Neural cell (in vitro differentiated cells): ENCODE results near the gene ARHGEF1.

ENCODE experiments used
- EP300 ChIP-seq: fragments of 450-650 bp; conservative IDR thresholded peaks from 2 replicates; pipeline ENCODE4 v1.6.1; 2014; ENCODE audit warnings: antibody characterized with exemption, mild to moderate bottlenecking, moderate library complexity; ENCODE audit not compliant: poor library complexity, severe bottlenecking
- EZH2 ChIP-seq: fragments of 200-600, 300-800 bp; shearing (Covaris generic), sonication (generic); IDR thresholded peaks from 2 replicates; pipeline ENCODE4 v1.6.1; 2014; ENCODE audit warnings: antibody characterized with exemption, low read length, borderline replicate concordance, mild to moderate bottlenecking; ENCODE audit not compliant: insufficient read depth, poor library complexity, severe bottlenecking
- TAF1 ChIP-seq: IDR thresholded peaks from 2 replicates; pipeline ENCODE4 v1.6.1; 2012; ENCODE audit warnings: low read depth
- TF ChIP-seq, protein P1 (sequence below): IDR thresholded peaks from 2 replicates; pipeline ENCODE4 v1.6.1; 2012; ENCODE audit warnings: borderline replicate concordance
- TF ChIP-seq, protein P2 (sequence below): fragments of 450-650 bp; IDR thresholded peaks from 2 replicates; pipeline ENCODE4 v1.5.1; 2014; ENCODE audit warnings: antibody characterized with exemption, mild to moderate bottlenecking, moderate library complexity; ENCODE audit not compliant: poor library complexity, severe bottlenecking

DNA sequence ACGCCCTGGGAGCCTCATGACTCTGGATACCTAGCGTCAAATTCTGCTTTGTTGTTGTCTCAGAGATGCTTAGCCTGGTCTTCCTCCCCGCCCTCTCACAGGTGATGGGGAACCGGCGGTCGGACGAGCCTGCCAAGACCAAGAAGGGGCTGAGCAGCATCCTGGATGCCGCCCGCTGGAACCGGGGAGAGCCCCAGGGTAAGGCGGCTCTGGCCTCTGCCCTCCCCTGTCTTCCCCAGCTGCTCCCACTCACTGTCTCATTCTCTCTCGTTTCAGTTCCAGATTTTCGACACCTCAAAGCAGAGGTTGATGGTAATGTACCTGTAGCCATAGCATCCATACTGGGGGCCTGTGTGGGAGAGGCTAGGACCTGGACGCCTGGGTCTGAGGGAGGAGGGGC is 11.4 kb downstream of the ARHGEF1 start:
- TF ChIP-seq, protein P1, sequence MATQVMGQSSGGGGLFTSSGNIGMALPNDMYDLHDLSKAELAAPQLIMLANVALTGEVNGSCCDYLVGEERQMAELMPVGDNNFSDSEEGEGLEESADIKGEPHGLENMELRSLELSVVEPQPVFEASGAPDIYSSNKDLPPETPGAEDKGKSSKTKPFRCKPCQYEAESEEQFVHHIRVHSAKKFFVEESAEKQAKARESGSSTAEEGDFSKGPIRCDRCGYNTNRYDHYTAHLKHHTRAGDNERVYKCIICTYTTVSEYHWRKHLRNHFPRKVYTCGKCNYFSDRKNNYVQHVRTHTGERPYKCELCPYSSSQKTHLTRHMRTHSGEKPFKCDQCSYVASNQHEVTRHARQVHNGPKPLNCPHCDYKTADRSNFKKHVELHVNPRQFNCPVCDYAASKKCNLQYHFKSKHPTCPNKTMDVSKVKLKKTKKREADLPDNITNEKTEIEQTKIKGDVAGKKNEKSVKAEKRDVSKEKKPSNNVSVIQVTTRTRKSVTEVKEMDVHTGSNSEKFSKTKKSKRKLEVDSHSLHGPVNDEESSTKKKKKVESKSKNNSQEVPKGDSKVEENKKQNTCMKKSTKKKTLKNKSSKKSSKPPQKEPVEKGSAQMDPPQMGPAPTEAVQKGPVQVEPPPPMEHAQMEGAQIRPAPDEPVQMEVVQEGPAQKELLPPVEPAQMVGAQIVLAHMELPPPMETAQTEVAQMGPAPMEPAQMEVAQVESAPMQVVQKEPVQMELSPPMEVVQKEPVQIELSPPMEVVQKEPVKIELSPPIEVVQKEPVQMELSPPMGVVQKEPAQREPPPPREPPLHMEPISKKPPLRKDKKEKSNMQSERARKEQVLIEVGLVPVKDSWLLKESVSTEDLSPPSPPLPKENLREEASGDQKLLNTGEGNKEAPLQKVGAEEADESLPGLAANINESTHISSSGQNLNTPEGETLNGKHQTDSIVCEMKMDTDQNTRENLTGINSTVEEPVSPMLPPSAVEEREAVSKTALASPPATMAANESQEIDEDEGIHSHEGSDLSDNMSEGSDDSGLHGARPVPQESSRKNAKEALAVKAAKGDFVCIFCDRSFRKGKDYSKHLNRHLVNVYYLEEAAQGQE = no peak
- TF ChIP-seq EZH2 = no peak
- TF ChIP-seq, protein P2, sequence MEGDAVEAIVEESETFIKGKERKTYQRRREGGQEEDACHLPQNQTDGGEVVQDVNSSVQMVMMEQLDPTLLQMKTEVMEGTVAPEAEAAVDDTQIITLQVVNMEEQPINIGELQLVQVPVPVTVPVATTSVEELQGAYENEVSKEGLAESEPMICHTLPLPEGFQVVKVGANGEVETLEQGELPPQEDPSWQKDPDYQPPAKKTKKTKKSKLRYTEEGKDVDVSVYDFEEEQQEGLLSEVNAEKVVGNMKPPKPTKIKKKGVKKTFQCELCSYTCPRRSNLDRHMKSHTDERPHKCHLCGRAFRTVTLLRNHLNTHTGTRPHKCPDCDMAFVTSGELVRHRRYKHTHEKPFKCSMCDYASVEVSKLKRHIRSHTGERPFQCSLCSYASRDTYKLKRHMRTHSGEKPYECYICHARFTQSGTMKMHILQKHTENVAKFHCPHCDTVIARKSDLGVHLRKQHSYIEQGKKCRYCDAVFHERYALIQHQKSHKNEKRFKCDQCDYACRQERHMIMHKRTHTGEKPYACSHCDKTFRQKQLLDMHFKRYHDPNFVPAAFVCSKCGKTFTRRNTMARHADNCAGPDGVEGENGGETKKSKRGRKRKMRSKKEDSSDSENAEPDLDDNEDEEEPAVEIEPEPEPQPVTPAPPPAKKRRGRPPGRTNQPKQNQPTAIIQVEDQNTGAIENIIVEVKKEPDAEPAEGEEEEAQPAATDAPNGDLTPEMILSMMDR = no peak
- TF ChIP-seq TAF1 = no peak
- TF ChIP-seq EP300 = no peak
